ENCODE measurements around the gene FAT3. TPM values are rescaled to one million over a fixed set of nuclear protein-coding genes. Genes with fewer than 3 reads are reported as not detected.

Gene FAT3
- total and polyA plus RNA-seq, 2 of the 13 experiments (the other 11 are each of a cell fraction or from before 2014, with no cell fraction given): not detected

- Histone ChIP-seq H3K9me3 (ENCODE audit: low read length) (no peaks in the 10 kb centered on the region; the same call in 1 of the 2 replicates), H3K79me2 (ENCODE audit: insufficient read depth, low read length) (no peaks in the 10 kb centered on the region), H3K4me3 (replicated peaks in 1 of 3; ENCODE audit: insufficient read depth in 1 of 3, low read depth in 2 of 3, low read length in 3 of 3) (no peak overlapping the region), H3K27ac (ENCODE audit: extremely low read length, insufficient read depth, low read length) (no peak overlapping the region), H2AFZ (ENCODE audit: low read length) (no peak overlapping the region), H3K27me3 (ENCODE audit: control insufficient read depth in 1 of 2, insufficient read depth in 2 of 2, low read length in 2 of 2) (peaks cover 5 to 30% of the 10 kb centered on the region in 2 experiments; a peak in 4 of 5 replicates), H3K36me3 (replicated peaks in 1 of 2; ENCODE audit: control insufficient read depth in 1 of 2, insufficient read depth in 2 of 2, low read length in 2 of 2) (no peaks in the 10 kb centered on the region), H3K4me2 (ENCODE audit: low read depth, low read length) (no peak overlapping the region), H4K20me1 (ENCODE audit: insufficient read depth, low read length) (no peaks in the 10 kb centered on the region), H3K4me1 (ENCODE audit: insufficient read depth, low read length) (no peaks in the 10 kb centered on the region), H3K9ac (ENCODE audit: insufficient read depth, low read depth, low read length) (no peak overlapping the region)
- in situ Hi-C loops (cut with HindIII; ENCODE audit: extremely low pct_ligation_motif_present, low pct_unique_long_range_greater_than_20kb) (no loop called here), intact Hi-C loops (cut with micrococcal nuclease; ENCODE audit: unreplicated experiment) (no loop called here)
- DNase-seq (ENCODE audit: low spot score): no peak
- ChIA-PET POLR2A (no interaction called here), CTCF (ENCODE audit: low intra/inter-chr PET ratio, low total read pairs) (no interaction called here)
- FAIRE-seq: no peak
- 0% methylated on average over 1 of the region's 1 CpG for WGBS (ENCODE audit: low lambda C conversion rate)
- no peak for TF ChIP-seq ZNF607 (CRISPR knock-in tag; IDR thresholded peaks at IDR 0.05; ENCODE audit: borderline replicate concordance)
- no peak for TF ChIP-seq ZNF780A (CRISPR knock-in tag; IDR thresholded peaks at IDR 0.05)
- BruUV-seq (replicated peaks): no TSS peak
- no peak for ATAC-seq
Observed at GRCh38 chr11:92222701-92223100, 1.9 kb upstream of the FAT3 start.

- BruUV-seq (replicated peaks): no TSS peak
- Histone ChIP-seq H3K9me3 (ENCODE audit: low read length) (no peaks in the 10 kb centered on the region; the same call in 1 of the 2 replicates), H4K20me1 (ENCODE audit: insufficient read depth, low read length) (no peaks in the 10 kb centered on the region), H3K27me3 (ENCODE audit: control insufficient read depth in 1 of 2, insufficient read depth in 2 of 2, low read length in 2 of 2) (peaks cover 5 to 34% of the 10 kb centered on the region in 2 experiments; a peak in 4 of 5 replicates), H3K79me2 (ENCODE audit: insufficient read depth, low read length) (no peaks in the 10 kb centered on the region), H3K9ac (ENCODE audit: insufficient read depth, low read depth, low read length) (no peak overlapping the region), H3K27ac (ENCODE audit: extremely low read length, insufficient read depth, low read length) (no peak overlapping the region), H3K36me3 (replicated peaks in 1 of 2; ENCODE audit: control insufficient read depth in 1 of 2, insufficient read depth in 2 of 2, low read length in 2 of 2) (no peaks in the 10 kb centered on the region), H3K4me2 (ENCODE audit: low read depth, low read length) (no peak overlapping the region), H3K4me3 (replicated peaks in 1 of 3; ENCODE audit: insufficient read depth in 1 of 3, low read depth in 2 of 3, low read length in 3 of 3) (no peak overlapping the region), H2AFZ (ENCODE audit: low read length) (no peak overlapping the region), H3K4me1 (ENCODE audit: insufficient read depth, low read length) (no peaks in the 10 kb centered on the region)
- POLR2A ChIA-PET: no interaction called here
- DNase-seq (ENCODE audit: low spot score): no peak
- in situ Hi-C loops (cut with HindIII; ENCODE audit: extremely low pct_ligation_motif_present, low pct_unique_long_range_greater_than_20kb): no loop called here
- no peak for ATAC-seq
- intact Hi-C loops (cut with micrococcal nuclease; ENCODE audit: unreplicated experiment): no loop called here
- FAIRE-seq: no peak
- 9% methylated on average over 8 of the region's 8 CpGs for WGBS (ENCODE audit: low lambda C conversion rate)
- CTCF ChIA-PET (ENCODE audit: low intra/inter-chr PET ratio, low total read pairs): no interaction called here
- no peak for TF ChIP-seq ZNF574 (CRISPR knock-in tag; IDR thresholded peaks at IDR 0.05)
- no peak for TF ChIP-seq NR2F2 (IDR thresholded peaks at IDR 0.05; ENCODE audit: borderline replicate concordance, low read depth)
- no peak for TF ChIP-seq THAP8 (CRISPR knock-in tag; IDR thresholded peaks at IDR 0.05; ENCODE audit: borderline replicate concordance)
- no peak for TF ChIP-seq ZBTB3 (CRISPR knock-in tag; IDR thresholded peaks at IDR 0.05; ENCODE audit: borderline replicate concordance, low read depth)
- TF ChIP-seq TGIF2 (CRISPR knock-in tag; IDR thresholded peaks at IDR 0.05): no peak
- TF ChIP-seq ZMAT3 (CRISPR knock-in tag; conservative IDR thresholded peaks at IDR 0.05): no peak
- no peak for TF ChIP-seq ZNF282 (IDR thresholded peaks at IDR 0.05; ENCODE audit: partially characterized antibody)
- TF ChIP-seq DRAP1 (CRISPR knock-in tag; IDR thresholded peaks at IDR 0.05): no peak
- TF ChIP-seq KDM5A (IDR thresholded peaks at IDR 0.05; ENCODE audit: borderline replicate concordance, low read length): no peak
- TF ChIP-seq SYNCRIP (IDR thresholded peaks at IDR 0.05; ENCODE audit: insufficient read depth, low read depth, low read length): no peak
- TF ChIP-seq SETDB1 (CRISPR knock-in tag; IDR thresholded peaks at IDR 0.05; ENCODE audit: borderline replicate concordance): no peak
- TF ChIP-seq ZFX (CRISPR knock-in tag; IDR thresholded peaks at IDR 0.05; ENCODE audit: low read depth): no peak
Observed at GRCh38 chr11:92224054-92224406, 588 bp upstream of the FAT3 start.
